Choroid plexus epithelial cell (primary cell): Measurements from ENCODE around the gene BPIFB6.

Experiments used
- DNase-seq: peaks from one replicate; pipeline ENCODE4 v3.0.0-alpha.2; 2010; ENCODE audit warnings: low read depth
- H3K4me3 ChIP-seq: 2 replicates; pipeline ENCODE4 v1.5.1; 2011; ENCODE audit warnings: low read depth, mild to moderate bottlenecking, control low read depth, low read length, moderate library complexity
- CTCF ChIP-seq: conservative IDR thresholded peaks from 2 replicates; pipeline ENCODE4 v1.5.1; 2011; ENCODE audit warnings: low read depth, mild to moderate bottlenecking, control low read depth, inconsistent platforms, low read length, moderate library complexity

Gene BPIFB6

GRCh38 chr20:33014336-33015113, 16.9 kb upstream of the BPIFB6 start:
- H3K4me3 ChIP-seq, result no peak overlapping the region
- no peak for TF ChIP-seq CTCF
- DNase-seq, result no peak

GRCh38 chr20:33015114-33015484, 16.3 kb upstream of the BPIFB6 start:
- TF ChIP-seq CTCF, result no peak
- H3K4me3 ChIP-seq, result no peak overlapping the region
- DNase-seq, result no peak

- H3K4me3 ChIP-seq, result no peak overlapping the region
- no peak for DNase-seq
- no peak for TF ChIP-seq CTCF
These were observed 15.5 kb upstream of the BPIFB6 start for GRCh38 chr20:33015700-33016580.

- H3K4me3 ChIP-seq, result no peak overlapping the region
- no peak for TF ChIP-seq CTCF
- no peak for DNase-seq
These were observed 14.8 kb upstream of the BPIFB6 start for GRCh38 chr20:33016581-33017109.

- no peak for DNase-seq
- no peak for TF ChIP-seq CTCF
- H3K4me3 ChIP-seq, result no peak overlapping the region
These were observed 13.9 kb upstream of the BPIFB6 start for GRCh38 chr20:33017542-33017941.

GRCh38 chr20:33018169-33018931, 13.1 kb upstream of the BPIFB6 start:
- TF ChIP-seq CTCF, result no peak
- H3K4me3 ChIP-seq, result no peak overlapping the region
- no peak for DNase-seq
